ENCODE results near the gene NFKBIL1.

GRCh38 chr6:31544676-31545075 lies 2.7 kb upstream of the NFKBIL1 start:
- TF ChIP-seq EZH2phosphoT487 (IDR thresholded peaks at IDR 0.05; ENCODE audit: unreplicated experiment), result no peak
- TF ChIP-seq CREB1 (CRISPR knock-in tag; IDR thresholded peaks at IDR 0.05; ENCODE audit: low read depth), result no peak
- no peak for TF ChIP-seq POLR2AphosphoS5 (IDR thresholded peaks at IDR 0.05; ENCODE audit: low read depth)
- TF ChIP-seq, protein P1, sequence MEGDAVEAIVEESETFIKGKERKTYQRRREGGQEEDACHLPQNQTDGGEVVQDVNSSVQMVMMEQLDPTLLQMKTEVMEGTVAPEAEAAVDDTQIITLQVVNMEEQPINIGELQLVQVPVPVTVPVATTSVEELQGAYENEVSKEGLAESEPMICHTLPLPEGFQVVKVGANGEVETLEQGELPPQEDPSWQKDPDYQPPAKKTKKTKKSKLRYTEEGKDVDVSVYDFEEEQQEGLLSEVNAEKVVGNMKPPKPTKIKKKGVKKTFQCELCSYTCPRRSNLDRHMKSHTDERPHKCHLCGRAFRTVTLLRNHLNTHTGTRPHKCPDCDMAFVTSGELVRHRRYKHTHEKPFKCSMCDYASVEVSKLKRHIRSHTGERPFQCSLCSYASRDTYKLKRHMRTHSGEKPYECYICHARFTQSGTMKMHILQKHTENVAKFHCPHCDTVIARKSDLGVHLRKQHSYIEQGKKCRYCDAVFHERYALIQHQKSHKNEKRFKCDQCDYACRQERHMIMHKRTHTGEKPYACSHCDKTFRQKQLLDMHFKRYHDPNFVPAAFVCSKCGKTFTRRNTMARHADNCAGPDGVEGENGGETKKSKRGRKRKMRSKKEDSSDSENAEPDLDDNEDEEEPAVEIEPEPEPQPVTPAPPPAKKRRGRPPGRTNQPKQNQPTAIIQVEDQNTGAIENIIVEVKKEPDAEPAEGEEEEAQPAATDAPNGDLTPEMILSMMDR (conservative IDR thresholded peaks at IDR 0.05; ENCODE audit: low read depth in 2 of 2), result no peak
- no peak for TF ChIP-seq JUNB (IDR thresholded peaks at IDR 0.05; ENCODE audit: unreplicated experiment)
- no peak for TF ChIP-seq ZNF114 (CRISPR knock-in tag; IDR thresholded peaks at IDR 0.05)
- TF ChIP-seq REST (IDR thresholded peaks at IDR 0.05; ENCODE audit: unreplicated experiment), result no peak
- TF ChIP-seq ZNF331 (CRISPR knock-in tag; IDR thresholded peaks at IDR 0.05; ENCODE audit: low read depth), result no peak
- TF ChIP-seq EZH2 (IDR thresholded peaks at IDR 0.05; ENCODE audit: low read depth, unreplicated experiment), result no peak
- TF ChIP-seq, protein P2, sequence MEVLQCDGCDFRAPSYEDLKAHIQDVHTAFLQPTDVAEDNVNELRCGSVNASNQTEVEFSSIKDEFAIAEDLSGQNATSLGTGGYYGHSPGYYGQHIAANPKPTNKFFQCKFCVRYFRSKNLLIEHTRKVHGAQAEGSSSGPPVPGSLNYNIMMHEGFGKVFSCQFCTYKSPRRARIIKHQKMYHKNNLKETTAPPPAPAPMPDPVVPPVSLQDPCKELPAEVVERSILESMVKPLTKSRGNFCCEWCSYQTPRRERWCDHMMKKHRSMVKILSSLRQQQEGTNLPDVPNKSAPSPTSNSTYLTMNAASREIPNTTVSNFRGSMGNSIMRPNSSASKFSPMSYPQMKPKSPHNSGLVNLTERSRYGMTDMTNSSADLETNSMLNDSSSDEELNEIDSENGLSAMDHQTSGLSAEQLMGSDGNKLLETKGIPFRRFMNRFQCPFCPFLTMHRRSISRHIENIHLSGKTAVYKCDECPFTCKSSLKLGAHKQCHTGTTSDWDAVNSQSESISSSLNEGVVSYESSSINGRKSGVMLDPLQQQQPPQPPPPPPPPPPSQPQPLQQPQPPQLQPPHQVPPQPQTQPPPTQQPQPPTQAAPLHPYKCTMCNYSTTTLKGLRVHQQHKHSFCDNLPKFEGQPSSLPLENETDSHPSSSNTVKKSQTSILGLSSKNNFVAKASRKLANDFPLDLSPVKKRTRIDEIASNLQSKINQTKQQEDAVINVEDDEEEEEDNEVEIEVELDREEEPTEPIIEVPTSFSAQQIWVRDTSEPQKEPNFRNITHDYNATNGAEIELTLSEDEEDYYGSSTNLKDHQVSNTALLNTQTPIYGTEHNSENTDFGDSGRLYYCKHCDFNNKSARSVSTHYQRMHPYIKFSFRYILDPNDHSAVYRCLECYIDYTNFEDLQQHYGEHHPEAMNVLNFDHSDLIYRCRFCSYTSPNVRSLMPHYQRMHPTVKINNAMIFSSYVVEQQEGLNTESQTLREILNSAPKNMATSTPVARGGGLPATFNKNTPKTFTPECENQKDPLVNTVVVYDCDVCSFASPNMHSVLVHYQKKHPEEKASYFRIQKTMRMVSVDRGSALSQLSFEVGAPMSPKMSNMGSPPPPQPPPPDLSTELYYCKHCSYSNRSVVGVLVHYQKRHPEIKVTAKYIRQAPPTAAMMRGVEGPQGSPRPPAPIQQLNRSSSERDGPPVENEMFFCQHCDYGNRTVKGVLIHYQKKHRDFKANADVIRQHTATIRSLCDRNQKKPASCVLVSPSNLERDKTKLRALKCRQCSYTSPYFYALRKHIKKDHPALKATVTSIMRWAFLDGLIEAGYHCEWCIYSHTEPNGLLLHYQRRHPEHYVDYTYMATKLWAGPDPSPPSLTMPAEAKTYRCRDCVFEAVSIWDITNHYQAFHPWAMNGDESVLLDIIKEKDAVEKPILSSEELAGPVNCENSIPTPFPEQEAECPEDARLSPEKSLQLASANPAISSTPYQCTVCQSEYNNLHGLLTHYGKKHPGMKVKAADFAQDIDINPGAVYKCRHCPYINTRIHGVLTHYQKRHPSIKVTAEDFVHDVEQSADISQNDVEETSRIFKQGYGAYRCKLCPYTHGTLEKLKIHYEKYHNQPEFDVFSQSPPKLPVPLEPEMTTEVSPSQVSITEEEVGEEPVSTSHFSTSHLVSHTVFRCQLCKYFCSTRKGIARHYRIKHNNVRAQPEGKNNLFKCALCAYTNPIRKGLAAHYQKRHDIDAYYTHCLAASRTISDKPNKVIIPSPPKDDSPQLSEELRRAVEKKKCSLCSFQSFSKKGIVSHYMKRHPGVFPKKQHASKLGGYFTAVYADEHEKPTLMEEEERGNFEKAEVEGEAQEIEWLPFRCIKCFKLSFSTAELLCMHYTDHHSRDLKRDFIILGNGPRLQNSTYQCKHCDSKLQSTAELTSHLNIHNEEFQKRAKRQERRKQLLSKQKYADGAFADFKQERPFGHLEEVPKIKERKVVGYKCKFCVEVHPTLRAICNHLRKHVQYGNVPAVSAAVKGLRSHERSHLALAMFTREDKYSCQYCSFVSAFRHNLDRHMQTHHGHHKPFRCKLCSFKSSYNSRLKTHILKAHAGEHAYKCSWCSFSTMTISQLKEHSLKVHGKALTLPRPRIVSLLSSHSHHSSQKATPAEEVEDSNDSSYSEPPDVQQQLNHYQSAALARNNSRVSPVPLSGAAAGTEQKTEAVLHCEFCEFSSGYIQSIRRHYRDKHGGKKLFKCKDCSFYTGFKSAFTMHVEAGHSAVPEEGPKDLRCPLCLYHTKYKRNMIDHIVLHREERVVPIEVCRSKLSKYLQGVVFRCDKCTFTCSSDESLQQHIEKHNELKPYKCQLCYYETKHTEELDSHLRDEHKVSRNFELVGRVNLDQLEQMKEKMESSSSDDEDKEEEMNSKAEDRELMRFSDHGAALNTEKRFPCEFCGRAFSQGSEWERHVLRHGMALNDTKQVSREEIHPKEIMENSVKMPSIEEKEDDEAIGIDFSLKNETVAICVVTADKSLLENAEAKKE (CRISPR knock-in tag; IDR thresholded peaks at IDR 0.05), result no peak
